Measurements from ENCODE around the gene TGFB1I1. TPM values are rescaled to one million over a fixed set of nuclear protein-coding genes. Genes with fewer than 3 reads are reported as not detected.
A peak's percentile ranks its signal among the peaks of the same experiment; 100 is the strongest.
"Not testable (repeated sequence)": the region's sequence is repeated elsewhere in the genome, so short reads cannot be mapped to it uniquely, and the experiment has no call there.

The TGFB1I1 gene
- total RNA-seq, 1 donor from 2014 or later: 221 TPM

- Mint-ChIP-seq H3K27ac (ENCODE audit: unreplicated experiment) (no peak overlapping the region), H3K36me3 (ENCODE audit: low read depth) (peaks cover 18% of the 10 kb centered on the region), H3K9me3 (ENCODE audit: low read depth) (no peaks in the 10 kb centered on the region), H3K4me3 (ENCODE audit: unreplicated experiment) (no peak overlapping the region), H3K4me1 (ENCODE audit: low read depth) (peaks cover 8% of the 10 kb centered on the region), H3K27me3 (ENCODE audit: low read depth) (no peaks in the 10 kb centered on the region)
- DNase-seq (ENCODE audit: low spot score): peak; percentile 48
- no peak for TF ChIP-seq CTCF (IDR thresholded peaks at IDR 0.05)
Measured at GRCh38 chr16:31499928-31500327, 28.0 kb downstream of the TGFB1I1 start.

GRCh38 chr16:31501226-31501965 lies 29.4 kb downstream of the TGFB1I1 start:
- H3K4me3 Mint-ChIP-seq (ENCODE audit: unreplicated experiment): no peak overlapping the region
- peaks cover 14% of the 10 kb centered on the region for H3K4me1 Mint-ChIP-seq (ENCODE audit: low read depth)
- peaks cover 18% of the 10 kb centered on the region for H3K36me3 Mint-ChIP-seq (ENCODE audit: low read depth)
- no peak overlapping the region for H3K27ac Mint-ChIP-seq (ENCODE audit: unreplicated experiment)
- H3K9me3 Mint-ChIP-seq (ENCODE audit: low read depth): no peaks in the 10 kb centered on the region
- no peaks in the 10 kb centered on the region for H3K27me3 Mint-ChIP-seq (ENCODE audit: low read depth)
- TF ChIP-seq CTCF (IDR thresholded peaks at IDR 0.05): no peak
- no peak for DNase-seq (ENCODE audit: low spot score)

DNA sequence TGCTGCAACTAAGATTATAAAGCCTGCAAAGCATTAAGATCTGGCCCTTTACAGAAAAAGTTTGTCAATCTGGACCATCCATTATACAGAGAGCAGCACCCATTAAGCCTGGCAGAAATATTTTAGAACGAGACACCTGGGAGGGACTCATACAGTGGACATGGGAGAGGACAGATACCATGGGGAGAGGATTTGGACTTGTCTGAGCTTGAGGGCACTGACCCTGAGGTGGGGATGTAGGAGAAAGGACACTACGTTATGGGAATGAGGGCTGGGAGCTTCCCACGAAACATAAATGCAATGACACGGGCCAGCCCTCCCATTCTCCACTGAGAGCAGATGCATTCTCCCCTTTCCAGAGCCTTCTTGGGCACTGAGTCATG lies 30.0 kb downstream of the TGFB1I1 start:
- no peak for TF ChIP-seq CTCF (IDR thresholded peaks at IDR 0.05)
- Mint-ChIP-seq H3K36me3 (ENCODE audit: low read depth) (peaks cover 18% of the 10 kb centered on the region), H3K27ac (ENCODE audit: unreplicated experiment) (no peak overlapping the region), H3K9me3 (ENCODE audit: low read depth) (no peaks in the 10 kb centered on the region), H3K4me3 (ENCODE audit: unreplicated experiment) (no peak overlapping the region), H3K27me3 (ENCODE audit: low read depth) (no peaks in the 10 kb centered on the region), H3K4me1 (ENCODE audit: low read depth) (peaks cover 16% of the 10 kb centered on the region)
- DNase-seq (ENCODE audit: low spot score): no peak

DNA sequence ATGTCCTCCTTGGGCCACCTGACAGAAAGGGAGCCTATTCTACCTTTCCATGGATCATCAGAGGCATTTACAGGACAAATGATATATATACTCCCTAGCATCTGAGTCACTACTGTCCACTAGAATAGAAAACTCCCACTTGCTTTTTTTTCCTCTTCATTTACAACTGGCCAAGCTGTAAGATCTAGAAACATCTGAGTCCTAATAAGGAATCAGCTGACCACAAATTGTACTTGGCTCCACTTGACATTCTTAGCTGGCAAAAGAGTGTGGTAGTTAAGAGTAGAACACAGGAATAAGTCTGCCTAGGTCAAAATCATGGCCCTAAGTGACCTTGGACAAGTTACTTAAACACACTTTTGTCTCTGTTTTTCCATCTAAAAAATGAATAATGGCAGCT lies 31.0 kb downstream of the TGFB1I1 start:
- Mint-ChIP-seq H3K9me3 (ENCODE audit: low read depth) (no peaks in the 10 kb centered on the region), H3K27me3 (ENCODE audit: low read depth) (no peaks in the 10 kb centered on the region), H3K4me3 (ENCODE audit: unreplicated experiment) (no peak overlapping the region), H3K27ac (ENCODE audit: unreplicated experiment) (no peak overlapping the region), H3K36me3 (ENCODE audit: low read depth) (peaks cover 10% of the 10 kb centered on the region), H3K4me1 (ENCODE audit: low read depth) (peaks cover 23% of the 10 kb centered on the region)
- no peak for DNase-seq (ENCODE audit: low spot score)
- TF ChIP-seq CTCF (IDR thresholded peaks at IDR 0.05): no peak

DNA sequence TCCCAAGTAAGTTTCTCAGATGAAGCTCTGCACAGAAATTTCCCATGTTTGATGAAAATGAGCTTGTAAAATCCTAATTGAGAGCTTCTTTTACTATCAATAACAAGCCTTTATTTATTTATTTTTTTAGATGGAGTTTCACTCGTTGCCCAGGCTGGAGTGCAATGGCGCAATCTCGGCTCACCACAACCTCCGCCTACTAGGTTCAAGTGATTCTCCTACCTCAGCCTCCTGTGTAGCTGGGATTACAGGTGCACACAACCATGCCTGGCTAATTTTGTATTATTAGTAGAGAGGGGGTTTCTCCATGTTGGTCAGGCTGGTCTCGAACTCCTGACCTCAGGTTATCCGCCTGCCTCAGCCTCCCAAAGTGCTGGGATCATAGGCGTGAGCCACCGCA lies 31.6 kb downstream of the TGFB1I1 start:
- not testable (repeated sequence) for H3K27me3 Mint-ChIP-seq (ENCODE audit: low read depth)

GRCh38 chr16:31504159-31504558 lies 32.2 kb downstream of the TGFB1I1 start:
- no peaks in the 10 kb centered on the region for H3K9me3 Mint-ChIP-seq (ENCODE audit: low read depth)
- H3K27me3 Mint-ChIP-seq (ENCODE audit: low read depth): no peaks in the 10 kb centered on the region
- no peak overlapping the region for H3K27ac Mint-ChIP-seq (ENCODE audit: unreplicated experiment)
- H3K4me1 Mint-ChIP-seq (ENCODE audit: low read depth): peaks cover 32% of the 10 kb centered on the region
- H3K36me3 Mint-ChIP-seq (ENCODE audit: low read depth): peaks cover 4% of the 10 kb centered on the region
- H3K4me3 Mint-ChIP-seq (ENCODE audit: unreplicated experiment): no peak overlapping the region
- no peak for DNase-seq (ENCODE audit: low spot score)
- no peak for TF ChIP-seq CTCF (IDR thresholded peaks at IDR 0.05)

More for the DNA sequence above, 31.6 kb downstream of the TGFB1I1 start:
- not testable (repeated sequence) for H3K4me3 Mint-ChIP-seq (ENCODE audit: unreplicated experiment); H3K9me3 Mint-ChIP-seq (ENCODE audit: low read depth); DNase-seq (ENCODE audit: low spot score); H3K27ac Mint-ChIP-seq (ENCODE audit: unreplicated experiment); H3K36me3 Mint-ChIP-seq (ENCODE audit: low read depth)
- H3K4me1 Mint-ChIP-seq (ENCODE audit: low read depth): peaks cover 26% of the 10 kb centered on the region
